Neutrophil (primary cell): ENCODE measurements around the gene DMRTA1.

ENCODE experiments used
- H3K27ac ChIP-seq: fragments of 200-600 bp; sonication (generic); 2 replicates; pipeline ENCODE4 v1.5.1; 2016; ENCODE audit warnings: mild to moderate bottlenecking, moderate library complexity
- H3K27me3 ChIP-seq: fragments of 200-600 bp; sonication (generic); 2 replicates; pipeline ENCODE4 v1.6.0; 2016; ENCODE audit warnings: mild to moderate bottlenecking
- H3K36me3 ChIP-seq: fragments of 200-600 bp; sonication (generic); 2 replicates; pipeline ENCODE4 v1.5.1; 2017
- H3K4me1 ChIP-seq, 2 experiments: fragments of 200-600 bp in 1 of 2; sonication (generic) in 1 of 2; 1 replicate in 1 of 2; 2 replicates in 1 of 2; pipeline versions ENCODE4 v1.5.1 to v1.6.1; 2013 to 2016; ENCODE audit warnings: low read depth in 1 of 2, low read length in 1 of 2, mild to moderate bottlenecking in 1 of 2, moderate library complexity in 1 of 2; ENCODE audit not compliant: control insufficient read depth in 1 of 2, insufficient read depth in 1 of 2
- H3K4me3 ChIP-seq, 2 experiments: fragments of 200-600 bp in 1 of 2; sonication (generic) in 1 of 2; 1 replicate in 1 of 2; 2 replicates in 1 of 2; pipeline ENCODE4 v1.5.1; 2013 to 2016; ENCODE audit warnings: low read depth in 1 of 2, low read length in 1 of 2, mild to moderate bottlenecking in 1 of 2, moderate library complexity in 1 of 2
- H3K9me3 ChIP-seq: fragments of 200-600 bp; sonication (generic); 2 replicates; pipeline ENCODE4 v1.5.1; 2016
- CTCF ChIP-seq: fragments of 200-600 bp; sonication (generic); IDR thresholded peaks from 2 replicates; pipeline ENCODE4 v1.5.1; 2016; ENCODE audit warnings: antibody characterized with exemption

DMRTA1 gene

GRCh38 chr9:22454016-22454415, 7.4 kb downstream of the DMRTA1 start:
- Histone ChIP-seq H3K9me3 (no peaks in the 10 kb centered on the region), H3K4me1 (no peaks in the 10 kb centered on the region)

GRCh38 chr9:22455181-22455580, 8.6 kb downstream of the DMRTA1 start:
- Histone ChIP-seq H3K27ac (no peak overlapping the region), H3K9me3 (no peaks in the 10 kb centered on the region), H3K27me3 (peaks cover 33% of the 10 kb centered on the region), H3K4me1 (no peaks in the 10 kb centered on the region), H3K4me3 (no peak overlapping the region), H3K36me3 (no peaks in the 10 kb centered on the region)
- no peak for TF ChIP-seq CTCF

More at GRCh38 chr9:22454016-22454415, 7.4 kb downstream of the DMRTA1 start:
- Histone ChIP-seq H3K4me3 (no peak overlapping the region), H3K36me3 (no peaks in the 10 kb centered on the region), H3K27me3 (peaks cover 44% of the 10 kb centered on the region), H3K27ac (no peak overlapping the region)
- no peak for TF ChIP-seq CTCF

- TF ChIP-seq CTCF = no peak
- Histone ChIP-seq H3K9me3 (no peaks in the 10 kb centered on the region), H3K4me3 (no peak overlapping the region), H3K4me1 (no peaks in the 10 kb centered on the region), H3K36me3 (no peaks in the 10 kb centered on the region), H3K27ac (no peak overlapping the region), H3K27me3 (peaks cover 16% of the 10 kb centered on the region)
Observed at GRCh38 chr9:22457448-22457847, 10.8 kb downstream of the DMRTA1 start.

- no peaks in the 10 kb centered on the region for H3K9me3 ChIP-seq
- H3K27me3 ChIP-seq = no peaks in the 10 kb centered on the region
- TF ChIP-seq CTCF = no peak
- H3K27ac ChIP-seq = no peak overlapping the region
- H3K4me3 ChIP-seq = no peak overlapping the region
- no peaks in the 10 kb centered on the region for H3K36me3 ChIP-seq
- H3K4me1 ChIP-seq = no peaks in the 10 kb centered on the region
Observed at GRCh38 chr9:22463205-22463604, 16.6 kb downstream of the DMRTA1 start.

GRCh38 chr9:22469928-22470544, 23.4 kb downstream of the DMRTA1 start:
- Histone ChIP-seq H3K9me3 (no peaks in the 10 kb centered on the region), H3K4me3 (no peak overlapping the region), H3K27ac (no peak overlapping the region), H3K27me3 (peaks cover 4% of the 10 kb centered on the region), H3K4me1 (no peaks in the 10 kb centered on the region), H3K36me3 (no peaks in the 10 kb centered on the region)
- TF ChIP-seq CTCF = no peak
